Lung microvascular endothelial cell (primary cell): ENCODE data around the gene PLBD1. TPM values are rescaled to one million over a fixed set of nuclear protein-coding genes. Genes with fewer than 3 reads are reported as not detected.
A peak's percentile ranks its signal among the peaks of the same experiment; 100 is the strongest.

Experiments used
- DNase-seq, 2 donors: peaks; one replicate each; pipeline versions ENCODE4 v3.0.0 to v3.0.0-alpha.2; 2010; ENCODE audit warnings: low read depth in 2 of 2
- total RNA-seq: library from RNA; depleted of rRNA; stranded (reverse); fragments of >200 nt; gene quantifications from 2 replicates; pipeline ENCODE4 v1.2.1, GENCODE V29; 2014

Gene PLBD1
- total RNA-seq, 1 donor from 2014 or later = 0.40 TPM

GRCh38 chr12:14570231-14570630 lies 2.5 kb upstream of the PLBD1 start:
- no peak for DNase-seq

GRCh38 chr12:14564336-14564959 lies 3.2 kb downstream of the PLBD1 start:
- DNase-seq = no peak

- DNase-seq = no peak
These were observed 4.6 kb downstream of the PLBD1 start for GRCh38 chr12:14563046-14563445.

- DNase-seq = no peak
These were observed 5.4 kb downstream of the PLBD1 start for GRCh38 chr12:14562279-14562678.

GRCh38 chr12:14561677-14562238 lies 5.9 kb downstream of the PLBD1 start:
- DNase-seq = no peak

GRCh38 chr12:14560904-14561574 lies 6.6 kb downstream of the PLBD1 start:
- no peak for DNase-seq

- DNase-seq = no peak
These were observed 9.2 kb downstream of the PLBD1 start for GRCh38 chr12:14558473-14558959.

GRCh38 chr12:14557966-14558365 lies 9.7 kb downstream of the PLBD1 start:
- no peak for DNase-seq

- peak in 1 of 2 donors; percentile 47 for DNase-seq
These were observed 13.2 kb downstream of the PLBD1 start for GRCh38 chr12:14554281-14555007.

- DNase-seq = no peak
These were observed 19.1 kb downstream of the PLBD1 start for GRCh38 chr12:14548609-14549008.

GRCh38 chr12:14547571-14547970 lies 20.1 kb downstream of the PLBD1 start:
- DNase-seq = no peak

GRCh38 chr12:14545144-14546124 lies 22.2 kb downstream of the PLBD1 start:
- DNase-seq = no peak

GRCh38 chr12:14540801-14541462 lies 26.8 kb downstream of the PLBD1 start:
- no peak for DNase-seq

GRCh38 chr12:14537088-14537487 lies 30.6 kb downstream of the PLBD1 start:
- DNase-seq = no peak

GRCh38 chr12:14532152-14532551 lies 35.5 kb downstream of the PLBD1 start:
- DNase-seq = no peak

- no peak for DNase-seq
These were observed 41.7 kb downstream of the PLBD1 start for GRCh38 chr12:14525964-14526363.

GRCh38 chr12:14521822-14522221 lies 45.9 kb downstream of the PLBD1 start:
- DNase-seq = no peak

- DNase-seq = no peak
These were observed 52.7 kb downstream of the PLBD1 start for GRCh38 chr12:14514946-14515345.

GRCh38 chr12:14514154-14514842 lies 53.4 kb downstream of the PLBD1 start:
- peak in 1 of 2 donors; percentile 13 for DNase-seq

GRCh38 chr12:14510574-14510973 lies 57.1 kb downstream of the PLBD1 start:
- no peak for DNase-seq
